Suprapubic skin (tissue), 4 donors: ENCODE measurements around the gene SLC12A6. TPM values are rescaled to one million over a fixed set of nuclear protein-coding genes. Genes with fewer than 3 reads are reported as not detected.

Experiments used
- DNase-seq, 2 donors: peaks; one replicate each; pipeline ENCODE4 v3.0.0-alpha.2; 2019; ENCODE audit warnings: low spot score in 2 of 2
- H3K27ac ChIP-seq: fragments of 200-600 bp; sonication (generic); one replicate; pipeline ENCODE4 v1.5.1; 2019
- H3K27me3 ChIP-seq: fragments of 200-600 bp; sonication (generic); one replicate; pipeline ENCODE4 v1.5.1; 2019
- H3K36me3 ChIP-seq: fragments of 200-600 bp; sonication (generic); one replicate; pipeline ENCODE4 v1.5.1; 2019
- H3K4me1 ChIP-seq: fragments of 200-600 bp; sonication (generic); one replicate; pipeline ENCODE4 v1.5.1; 2019
- H3K4me3 ChIP-seq: fragments of 200-600 bp; sonication (generic); one replicate; pipeline ENCODE4 v1.5.1; 2019; ENCODE audit warnings: mild to moderate bottlenecking
- H3K9me3 ChIP-seq: fragments of 200-600 bp; sonication (generic); one replicate; pipeline ENCODE4 v1.5.1; 2019
- CTCF ChIP-seq, 2 donors: fragments of 200-600 bp in 1 of 2; fragments of 450-650 bp in 1 of 2; sonication (generic) in 1 of 2; IDR thresholded peaks; one replicate each; pipeline ENCODE4 v1.5.1; 2016 to 2019; ENCODE audit warnings: antibody characterized with exemption in 2 of 2, mild to moderate bottlenecking in 1 of 2, moderate library complexity in 1 of 2
- EP300 ChIP-seq: sonication (generic); formaldehyde crosslinking; IDR thresholded peaks from one replicate; pipeline ENCODE4 v1.6.1; 2017; ENCODE audit warnings: antibody characterized with exemption
- POLR2A ChIP-seq, 2 donors: fragments of 450-650 bp; IDR thresholded peaks; one replicate each; pipeline ENCODE4 v1.6.1; 2017; ENCODE audit warnings: antibody characterized with exemption in 2 of 2, mild to moderate bottlenecking in 2 of 2, moderate library complexity in 2 of 2
- POLR2AphosphoS5 ChIP-seq, 3 donors: sonication (generic); formaldehyde crosslinking; IDR thresholded peaks; one replicate each; pipeline ENCODE4 v1.6.1; 2017; ENCODE audit warnings: antibody characterized with exemption in 3 of 3
- WGBS: methylation state at CpG from one replicate; pipeline ENCODE4 v1.1.5; 2018; 5-methylcytosine and 5-hydroxymethylcytosine counted together
- total RNA-seq, 4 donors: library from RNA; depleted of rRNA; stranded (reverse); fragments of >200 nt; gene quantifications; one replicate each; pipeline ENCODE4 v1.1.0, GENCODE V29; 2016

The SLC12A6 gene
- total RNA-seq, 4 donors from 2014 or later, result 18.3 to 78.9 (median 35.9) TPM

- no peak overlapping the region for H3K27ac ChIP-seq
- H3K4me1 ChIP-seq, result no peaks in the 10 kb centered on the region
- TF ChIP-seq EP300 (no peak), POLR2AphosphoS5 (IDR thresholded peaks at IDR 0.05) (no peak), POLR2A (IDR thresholded peaks at IDR 0.05) (no peak), CTCF (IDR thresholded peaks at IDR 0.05) (no peak)
- no peaks in the 10 kb centered on the region for H3K36me3 ChIP-seq
- 75% methylated on average over 2 of the region's 8 CpGs for WGBS
- H3K4me3 ChIP-seq, result no peak overlapping the region
- no peaks in the 10 kb centered on the region for H3K27me3 ChIP-seq
- H3K9me3 ChIP-seq, result no peaks in the 10 kb centered on the region
- no peak for DNase-seq
These were observed 36.4 kb upstream of the SLC12A6 start for GRCh38 chr15:34373951-34374350.

GRCh38 chr15:34370643-34371042 lies 33.1 kb upstream of the SLC12A6 start:
- Histone ChIP-seq H3K27ac (no peak overlapping the region), H3K4me3 (no peak overlapping the region), H3K4me1 (peaks cover 15% of the 10 kb centered on the region), H3K27me3 (no peaks in the 10 kb centered on the region), H3K36me3 (no peaks in the 10 kb centered on the region), H3K9me3 (no peaks in the 10 kb centered on the region)
- 24% methylated on average over 2 of the region's 2 CpGs for WGBS
- TF ChIP-seq POLR2AphosphoS5 (IDR thresholded peaks at IDR 0.05), result no peak
- no peak for TF ChIP-seq CTCF (IDR thresholded peaks at IDR 0.05)
- no peak for TF ChIP-seq EP300
- no peak for TF ChIP-seq POLR2A (IDR thresholded peaks at IDR 0.05)
- no peak for DNase-seq

GRCh38 chr15:34370129-34370528 lies 32.5 kb upstream of the SLC12A6 start:
- 49% methylated on average over 2 of the region's 2 CpGs for WGBS
- peaks cover 21% of the 10 kb centered on the region for H3K4me1 ChIP-seq
- TF ChIP-seq CTCF (IDR thresholded peaks at IDR 0.05) (no peak), POLR2AphosphoS5 (IDR thresholded peaks at IDR 0.05) (no peak), POLR2A (IDR thresholded peaks at IDR 0.05) (no peak), EP300 (no peak)
- no peaks in the 10 kb centered on the region for H3K27me3 ChIP-seq
- no peaks in the 10 kb centered on the region for H3K9me3 ChIP-seq
- DNase-seq, result no peak
- no peak overlapping the region for H3K27ac ChIP-seq
- H3K4me3 ChIP-seq, result no peak overlapping the region
- no peaks in the 10 kb centered on the region for H3K36me3 ChIP-seq

GRCh38 chr15:34367101-34368081 lies 29.8 kb upstream of the SLC12A6 start, which contains the start of gene LPCAT4:
Gene LPCAT4 (minus strand): TSS chr15:34367196. CDS start chr15:34367100, 96 bp downstream.
- Histone ChIP-seq H3K27me3 (no peaks in the 10 kb centered on the region), H3K4me1 (peaks cover 22% of the 10 kb centered on the region), H3K9me3 (no peaks in the 10 kb centered on the region), H3K27ac (peak within 1 kb of the TSS; percentile 96), H3K36me3 (peaks cover under 1% of the 10 kb centered on the region), H3K4me3 (peak within 1 kb of the TSS; percentile 91)
- DNase-seq, result peak; percentile 93 to 95
- under 1% methylated on average over 22 of the region's 80 CpGs for WGBS
- TF ChIP-seq POLR2AphosphoS5 (IDR thresholded peaks at IDR 0.05) (peak in 1 of 3 donors; percentile 18), CTCF (IDR thresholded peaks at IDR 0.05) (peak; percentile 59 to 96), POLR2A (IDR thresholded peaks at IDR 0.05) (peak in 1 of 2 donors; percentile 33), EP300 (no peak)
